K562 (cell line): ENCODE measurements around the gene GALNT12. TPM values are rescaled to one million over a fixed set of nuclear protein-coding genes. Genes with fewer than 3 reads are reported as not detected.

Source experiments
- ARID1B ChIP-seq: fragments of 450-650 bp; IDR thresholded peaks from 2 replicates; pipeline ENCODE4 v1.6.1; 2016; ENCODE audit warnings: antibody characterized with exemption, mild to moderate bottlenecking, inconsistent platforms
- CBX1 ChIP-seq: sonication (generic); IDR thresholded peaks from 2 replicates; pipeline ENCODE4 v1.6.1; 2016; ENCODE audit warnings: antibody characterized with exemption, low read depth, mild to moderate bottlenecking
- CCNT2 ChIP-seq: IDR thresholded peaks from 2 replicates; pipeline ENCODE4 v1.6.1; 2011; ENCODE audit warnings: borderline replicate concordance, low read depth, mild to moderate bottlenecking, moderate library complexity, mixed read lengths, low read length; ENCODE audit not compliant: insufficient read length; ENCODE audit errors: extremely low read depth
- CREB3L1 ChIP-seq: fragments of 450-650 bp; IDR thresholded peaks from 2 replicates; pipeline ENCODE4 v1.6.1; 2014; ENCODE audit warnings: low read depth, mild to moderate bottlenecking, moderate library complexity, borderline replicate concordance
- CREM ChIP-seq: IDR thresholded peaks from 2 replicates; pipeline ENCODE4 v1.6.1; 2014; ENCODE audit warnings: antibody characterized with exemption, low read depth
- EGR1 ChIP-seq: fragments of 450-650 bp; conservative IDR thresholded peaks from 2 replicates; pipeline ENCODE4 v1.6.1; 2017; ENCODE audit warnings: mild to moderate bottlenecking
- EP400 ChIP-seq: fragments of 450-650 bp; IDR thresholded peaks from 2 replicates; pipeline ENCODE4 v1.6.1; 2017; ENCODE audit warnings: antibody characterized with exemption, mild to moderate bottlenecking, moderate library complexity
- HCFC1 ChIP-seq: IDR thresholded peaks from 2 replicates; pipeline ENCODE4 v1.6.1; 2012; ENCODE audit warnings: low read depth, low read length, improper control_type of control experiment
- HDAC3 ChIP-seq: fragments of 450-650 bp; IDR thresholded peaks from 2 replicates; pipeline ENCODE4 v1.6.1; 2018; ENCODE audit warnings: borderline replicate concordance, mild to moderate bottlenecking, moderate library complexity; ENCODE audit not compliant: partially characterized antibody
- HDGF ChIP-seq: fragments of 450-650 bp; IDR thresholded peaks from 2 replicates; pipeline ENCODE4 v1.6.1; 2016
- IRF1 ChIP-seq: sonication (generic); formaldehyde crosslinking; IDR thresholded peaks from 2 replicates; pipeline ENCODE4 v1.8.0; 2022; ENCODE audit warnings: missing genetic modification reagents, mild to moderate bottlenecking, borderline replicate concordance
- KDM1A ChIP-seq, 2 experiments: fragments of 450-650 bp; IDR thresholded peaks; 2 replicates each; pipeline ENCODE4 v1.6.1; 2016; ENCODE audit warnings: mild to moderate bottlenecking in 2 of 2
- KDM4B ChIP-seq, 2 experiments: fragments of 450-650 bp in 1 of 2; sonication (generic) in 1 of 2; IDR thresholded peaks; 2 replicates each; pipeline ENCODE4 v1.6.1; 2016 to 2017; ENCODE audit warnings: borderline replicate concordance in 2 of 2, antibody characterized with exemption in 1 of 2, low read depth in 1 of 2, mild to moderate bottlenecking in 1 of 2
- MCM2 ChIP-seq: fragments of 450-650 bp; IDR thresholded peaks from 2 replicates; pipeline ENCODE4 v1.6.1; 2017; ENCODE audit warnings: low read depth, mild to moderate bottlenecking
- NONO ChIP-seq, 2 experiments: fragments of 200-400 bp in 1 of 2; fragments of 450-650 bp in 1 of 2; formaldehyde crosslinking in 1 of 2; IDR thresholded peaks; 2 replicates each; pipeline ENCODE4 v1.6.1; 2017; ENCODE audit warnings: low read depth in 2 of 2, mild to moderate bottlenecking in 2 of 2, moderate library complexity in 2 of 2, low read length in 1 of 2
- NR2C1 ChIP-seq, 2 experiments: fragments of 450-650 bp; IDR thresholded peaks; 2 replicates each; pipeline ENCODE4 v1.6.1; 2017; ENCODE audit warnings: mild to moderate bottlenecking in 2 of 2, antibody characterized with exemption in 1 of 2, inconsistent platforms in 1 of 2, missing compliant biosample characterization in 1 of 2, missing genetic modification characterization in 1 of 2
- PML ChIP-seq: IDR thresholded peaks from 2 replicates; pipeline ENCODE4 v1.6.1; 2012; ENCODE audit warnings: low read length, inconsistent platforms
- RFX7 ChIP-seq: fragments of 250-450 bp; sonication (Bioruptor Pico); IDR thresholded peaks from 2 replicates; pipeline ENCODE4 v1.5.1; 2021; ENCODE audit warnings: mild to moderate bottlenecking
- SAFB ChIP-seq: fragments of 200-400 bp; formaldehyde crosslinking; IDR thresholded peaks from 2 replicates; pipeline ENCODE4 v1.6.1; 2017; ENCODE audit warnings: low read depth, low read length, borderline replicate concordance
- SNIP1 ChIP-seq: fragments of 450-650 bp; IDR thresholded peaks from 2 replicates; pipeline ENCODE4 v1.7.1; 2017; ENCODE audit warnings: low read depth, mild to moderate bottlenecking
- STAT5A ChIP-seq: IDR thresholded peaks from 2 replicates; pipeline ENCODE4 v1.6.1; 2012; ENCODE audit warnings: low read length, inconsistent platforms, borderline replicate concordance
- USF1 ChIP-seq: sonication (generic); formaldehyde crosslinking; IDR thresholded peaks from 2 replicates; pipeline ENCODE4 v1.9.0; 2022; ENCODE audit warnings: mild to moderate bottlenecking, missing genetic modification reagents
- XRCC5 ChIP-seq: fragments of 200-400 bp; formaldehyde crosslinking; IDR thresholded peaks from 2 replicates; pipeline ENCODE4 v1.6.1; 2017; ENCODE audit warnings: low read depth, mild to moderate bottlenecking, low read length
- ZNF184 ChIP-seq: sonication (generic); formaldehyde crosslinking; IDR thresholded peaks from 2 replicates; pipeline ENCODE4 v1.5.0; 2020; ENCODE audit warnings: missing genetic modification reagents
- ZNF24 ChIP-seq: fragments of 450-650 bp; IDR thresholded peaks from 2 replicates; pipeline ENCODE4 v1.6.1; 2016
- ZNF311 ChIP-seq: fragments of 250-450 bp; sonication (Bioruptor Pico); IDR thresholded peaks from 2 replicates; pipeline ENCODE4 v1.4.0; 2020; ENCODE audit warnings: mild to moderate bottlenecking, moderate library complexity
- ZNF316 ChIP-seq: fragments of 450-650 bp; IDR thresholded peaks from 2 replicates; pipeline ENCODE4 v1.6.1; 2016
- ZNF589 ChIP-seq: fragments of 200-800 bp; sonication (Bioruptor generic); IDR thresholded peaks from 2 replicates; pipeline ENCODE4 v1.6.1; 2016; ENCODE audit warnings: low read depth, missing genetic modification characterization, missing compliant biosample characterization
- ZNF75A ChIP-seq: fragments of 450-650 bp; formaldehyde crosslinking; IDR thresholded peaks from 2 replicates; pipeline ENCODE4 v1.4.0; 2020; ENCODE audit warnings: mild to moderate bottlenecking
- polyA plus RNA-seq, 8 experiments: library from polyadenylated mRNA; depleted of rRNA in 4 of 8; stranded (reverse) in 5 of 8; unstranded in 3 of 8; fragments of >200 nt; fragmentation: Nextera tagmentation in 2 of 8; fragmentation: Illumina TruSeq in 1 of 8; extraction: Ambion mirVana in 2 of 8; extraction: Trizol in 1 of 8; gene quantifications; 2 replicates each; pipeline versions ENCODE4 v1.2.1 to v1.2.3, GENCODE V29; 2011 to 2014; ENCODE audit warnings: inconsistent platforms in 1 of 8, missing spikeins in 1 of 8
- total RNA-seq, 7 experiments: library from RNA; depleted of rRNA in 6 of 7; stranded (reverse); fragments of >200 nt in 6 of 7; fragmentation: Illumina TruSeq in 2 of 7; extraction: Trizol in 2 of 7; gene quantifications; 2 replicates each; pipeline versions ENCODE4 v1.2.1 to v1.2.3, GENCODE V29; 2011 to 2021; ENCODE audit warnings: low replicate concordance in 1 of 7

Gene GALNT12
- total and polyA plus RNA-seq, 9 of the 15 experiments (the other 6 are each of a cell fraction or from before 2014, with no cell fraction given): 29.7 to 82.9 (median 44.2) TPM

- TF ChIP-seq KDM4B (IDR thresholded peaks at IDR 0.05; ENCODE audit: borderline replicate concordance in 2 of 2, low read depth in 1 of 2) (no peak), MCM2 (no peak), ZNF316 (no peak), SAFB (no peak), EP400 (no peak), ARID1B (peak; percentile 50; the same call in 1 of the 2 replicates), KDM1A (IDR thresholded peaks at IDR 0.05) (no peak), EGR1 (no peak), HDGF (no peak), PML (no peak; the same call in 1 of the 2 replicates), ZNF184 (CRISPR knock-in tag) (no peak), NR2C1 (IDR thresholded peaks at IDR 0.05) (no peak), NR2C1 (tag; IDR thresholded peaks at IDR 0.05) (no peak), CREM (peak; percentile 56), NONO (IDR thresholded peaks at IDR 0.05; ENCODE audit: low read depth in 2 of 2, low read length in 1 of 2) (no peak), HDAC3 (no peak), SNIP1 (no peak), IRF1 (CRISPR knock-in tag) (no peak), RFX7 (CRISPR knock-in tag) (no peak), CCNT2 (no peak), CREB3L1 (no peak), CBX1 (no peak), HCFC1 (no peak), ZNF311 (CRISPR knock-in tag) (no peak), ZNF589 (no peak; the same call in 1 of the 2 replicates), ZNF24 (no peak), XRCC5 (peak; percentile 77), STAT5A (no peak), USF1 (CRISPR knock-in tag) (no peak), ZNF75A (no peak)
Observed at GRCh38 chr9:98790842-98791607, 16.4 kb upstream of the GALNT12 start (continued).
